Gastrocnemius medialis (tissue), 4 donors: ENCODE measurements around the gene ZNF536.

ENCODE experiments used
- POLR2A ChIP-seq, 2 donors: fragments of 450-650 bp; IDR thresholded peaks; one replicate each; pipeline ENCODE4 v1.6.1; 2017; ENCODE audit warnings: antibody characterized with exemption in 2 of 2, mild to moderate bottlenecking in 2 of 2, moderate library complexity in 2 of 2
- TF ChIP-seq, protein P1 (sequence below), 5 experiments: fragments of 450-650 bp in 3 of 5; fragments of 200-600 bp in 2 of 5; sonication (generic) in 2 of 5; IDR thresholded peaks in 4 of 5; conservative IDR thresholded peaks in 1 of 5; 1 replicate in 4 of 5; 2 replicates in 1 of 5; pipeline ENCODE4 v1.5.1; 2016 to 2019; ENCODE audit warnings: antibody characterized with exemption in 5 of 5, mild to moderate bottlenecking in 3 of 5, moderate library complexity in 3 of 5

DNA sequence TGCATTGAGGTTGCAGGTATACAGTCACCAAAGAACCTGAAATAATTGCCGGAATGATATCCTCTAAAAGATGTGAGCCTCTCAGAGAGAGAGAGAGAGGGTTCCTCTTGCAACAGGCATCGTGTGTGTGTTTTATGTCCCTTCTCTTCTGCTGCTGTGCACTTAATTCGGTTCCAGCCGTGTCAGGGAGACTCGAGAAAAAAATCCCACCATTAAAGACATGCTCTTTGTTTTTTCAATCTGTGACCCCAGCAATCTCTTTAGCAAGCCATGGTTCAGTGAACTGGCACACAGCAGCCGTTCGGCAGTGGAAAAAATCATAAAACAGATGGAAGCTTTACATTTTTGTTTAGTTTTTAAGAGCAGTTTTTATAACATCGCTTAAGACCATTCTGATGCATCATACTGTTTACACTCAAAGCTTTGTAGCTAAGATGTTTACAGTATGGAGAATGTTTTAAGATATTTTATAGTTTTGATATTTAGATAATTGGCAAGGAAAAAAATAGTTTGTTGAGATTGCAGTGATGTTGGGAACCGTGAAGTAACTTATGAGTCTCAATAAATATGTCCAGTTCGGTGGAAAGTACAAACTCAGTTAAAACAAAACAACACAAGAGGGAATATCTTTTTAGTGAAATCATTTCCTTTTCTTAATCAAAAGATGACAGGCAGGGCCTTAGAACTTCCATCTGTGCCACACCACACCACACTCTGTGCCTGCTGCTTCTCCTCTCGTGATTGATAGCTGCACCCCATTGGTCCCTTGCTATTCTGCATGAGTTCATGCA lies 31.2 kb upstream of the ZNF536 start:
- TF ChIP-seq, protein P1, sequence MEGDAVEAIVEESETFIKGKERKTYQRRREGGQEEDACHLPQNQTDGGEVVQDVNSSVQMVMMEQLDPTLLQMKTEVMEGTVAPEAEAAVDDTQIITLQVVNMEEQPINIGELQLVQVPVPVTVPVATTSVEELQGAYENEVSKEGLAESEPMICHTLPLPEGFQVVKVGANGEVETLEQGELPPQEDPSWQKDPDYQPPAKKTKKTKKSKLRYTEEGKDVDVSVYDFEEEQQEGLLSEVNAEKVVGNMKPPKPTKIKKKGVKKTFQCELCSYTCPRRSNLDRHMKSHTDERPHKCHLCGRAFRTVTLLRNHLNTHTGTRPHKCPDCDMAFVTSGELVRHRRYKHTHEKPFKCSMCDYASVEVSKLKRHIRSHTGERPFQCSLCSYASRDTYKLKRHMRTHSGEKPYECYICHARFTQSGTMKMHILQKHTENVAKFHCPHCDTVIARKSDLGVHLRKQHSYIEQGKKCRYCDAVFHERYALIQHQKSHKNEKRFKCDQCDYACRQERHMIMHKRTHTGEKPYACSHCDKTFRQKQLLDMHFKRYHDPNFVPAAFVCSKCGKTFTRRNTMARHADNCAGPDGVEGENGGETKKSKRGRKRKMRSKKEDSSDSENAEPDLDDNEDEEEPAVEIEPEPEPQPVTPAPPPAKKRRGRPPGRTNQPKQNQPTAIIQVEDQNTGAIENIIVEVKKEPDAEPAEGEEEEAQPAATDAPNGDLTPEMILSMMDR (IDR thresholded peaks at IDR 0.05 in 4 of 5, conservative IDR thresholded peaks at IDR 0.05 in 1 of 5): no peak
- no peak for TF ChIP-seq POLR2A (IDR thresholded peaks at IDR 0.05)
